Measurements from ENCODE around the gene INA. TPM values are rescaled to one million over a fixed set of nuclear protein-coding genes. Genes with fewer than 3 reads are reported as not detected.

The INA gene
- total RNA-seq, 4 donors from 2014 or later = 1.6 to 3.1 (median 2.3) TPM

- TF ChIP-seq EP300 (IDR thresholded peaks at IDR 0.05) (no peak), CTCF (IDR thresholded peaks at IDR 0.05) (no peak), POLR2A (IDR thresholded peaks at IDR 0.05; ENCODE audit: low read depth) (no peak), POLR2AphosphoS5 (IDR thresholded peaks at IDR 0.05) (no peak)
- no peak overlapping the region for H3K27ac ChIP-seq (replicated peaks in 1 of 4)
- intact Hi-C loops (cut with DNase I) = no loop called here
- no peak for DNase-seq (ENCODE audit: extremely low spot score)
- H3K9me3 ChIP-seq = no peaks in the 10 kb centered on the region
- H3K4me1 ChIP-seq = no peaks in the 10 kb centered on the region
- WGBS = 96% methylated on average over 4 of the region's 4 CpGs
- no peaks in the 10 kb centered on the region for H3K27me3 ChIP-seq
- H3K36me3 ChIP-seq = peaks cover 25 to 71% (median 54%) of the 10 kb centered on the region in 4 donors
- H3K4me3 ChIP-seq = no peak overlapping the region
Measured at GRCh38 chr10:103336370-103336769, 59.4 kb downstream of the INA start.

Small RNA genes lying within 50 kb of the gene (small RNA-seq; reads per million reads assigned to genes)
- 0 reads per million in 3 donors for gene RNU11-3P

Other genes with a start within 250 kb of the INA start
- gene NT5C2, start 83.9 kb upstream of the INA start, total RNA-seq = 10 to 100 TPM; 49.3 to 85.3 (median 66.0) TPM
- under 1 TPM in 1 of 4 donors, not detected in 3; 0.17 TPM for gene RPEL1, start 31.3 kb upstream of the INA start, total RNA-seq
- gene PCGF6, start 74.0 kb downstream of the INA start, total RNA-seq = 10 to 100 TPM; 11.9 to 17.7 (median 13.1) TPM
- gene TAF5, start 90.8 kb downstream of the INA start, total RNA-seq = 1 to 10 TPM; 2.3 to 7.4 (median 4.5) TPM
- 100 to 1,000 TPM; 199 to 591 (median 327) TPM for gene ATP5MK, start 119.3 kb downstream of the INA start, total RNA-seq
- gene PDCD11, start 119.5 kb downstream of the INA start, total RNA-seq = 10 to 100 TPM; 12.0 to 17.4 (median 15.0) TPM
- gene CALHM2, start 175.2 kb downstream of the INA start, total RNA-seq = 10 to 100 TPM; 44.4 to 69.9 (median 62.8) TPM
- not detected for gene CALHM1, start 181.8 kb downstream of the INA start, total RNA-seq
- gene CALHM3, start 202.1 kb downstream of the INA start, total RNA-seq = not detected
- gene NEURL1, start 216.6 kb downstream of the INA start, total RNA-seq = under 1 TPM; 0.39 to 0.63 (median 0.46) TPM

Measured in esophagus muscularis mucosa (tissue), 4 donors.